Spleen (tissue), 11 donors: ENCODE measurements around the gene ZNF319. TPM values are rescaled to one million over a fixed set of nuclear protein-coding genes. Genes with fewer than 3 reads are reported as not detected.

Source experiments
- DNase-seq: peaks from one replicate; pipeline ENCODE4 v3.0.0-alpha.2; 2020
- H3K27ac ChIP-seq, 8 donors: fragments of 200-600 bp; sonication (generic) in 7 of 8; 1 replicate in 4 of 8; 2 replicates in 4 of 8; pipeline versions ENCODE4 v1.5.0 to v1.8.0; 2016 to 2021; ENCODE audit warnings: inconsistent platforms in 4 of 8, mild to moderate bottlenecking in 4 of 8, moderate library complexity in 1 of 8
- H3K27me3 ChIP-seq, 7 donors: fragments of 200-600 bp; sonication (generic) in 6 of 7; replicated peaks in 1 of 7; 1 replicate in 4 of 7; 2 replicates in 3 of 7; pipeline versions ENCODE4 v1.5.0 to v1.8.0; 2016 to 2021; ENCODE audit warnings: inconsistent platforms in 3 of 7, mild to moderate bottlenecking in 1 of 7
- H3K36me3 ChIP-seq, 6 donors: fragments of 200-600 bp; sonication (generic) in 5 of 6; 1 replicate in 4 of 6; 2 replicates in 2 of 6; pipeline versions ENCODE4 v1.5.0 to v1.8.0; 2016 to 2021; ENCODE audit warnings: inconsistent platforms in 2 of 6
- H3K4me1 ChIP-seq, 6 donors: fragments of 200-600 bp; sonication (generic) in 5 of 6; 1 replicate in 3 of 6; 2 replicates in 3 of 6; pipeline versions ENCODE4 v1.5.0 to v1.8.0; 2016 to 2021; ENCODE audit warnings: inconsistent platforms in 3 of 6
- H3K4me3 ChIP-seq, 8 donors: fragments of 200-600 bp; sonication (generic) in 7 of 8; 1 replicate in 4 of 8; 2 replicates in 4 of 8; pipeline versions ENCODE4 v1.5.0 to v1.8.0; 2016 to 2021; ENCODE audit warnings: inconsistent platforms in 4 of 8, mild to moderate bottlenecking in 4 of 8, moderate library complexity in 2 of 8
- H3K9me3 ChIP-seq, 8 donors: fragments of 200-600 bp; sonication (generic) in 7 of 8; 1 replicate in 4 of 8; 2 replicates in 4 of 8; pipeline versions ENCODE4 v1.5.0 to v1.8.0; 2016 to 2021; ENCODE audit warnings: inconsistent platforms in 4 of 8
- POLR2A ChIP-seq, 3 donors: fragments of 450-650 bp; IDR thresholded peaks; one replicate each; pipeline ENCODE4 v1.5.1; 2017; ENCODE audit warnings: antibody characterized with exemption in 3 of 3, mild to moderate bottlenecking in 1 of 3
- POLR2AphosphoS5 ChIP-seq, 3 donors: sonication (generic); formaldehyde crosslinking; IDR thresholded peaks; one replicate each; pipeline ENCODE4 v1.5.1; 2017; ENCODE audit warnings: antibody characterized with exemption in 3 of 3
- WGBS, 5 donors: extraction: QIAGEN DNeasy Blood & Tissue Kit in 3 of 5; methylation state at CpG; one replicate each; pipeline versions ENCODE4 v1.1.5 to v1.1.7; 2013 to 2018; 5-methylcytosine and 5-hydroxymethylcytosine counted together
- intact Hi-C: fragments of 100-400 bp; cut with DNase I; formaldehyde crosslinking; loops from one replicate; pipeline ENCODE4 v1.15.0; 2023; ENCODE audit warnings: low total_unique reads
- polyA plus RNA-seq, 3 donors: library from polyadenylated mRNA; stranded (reverse); fragments of 200-250 nt; gene quantifications; one replicate each; pipeline ENCODE4 v1.2.1, GENCODE V29; 2013
- total RNA-seq, 7 donors: library from RNA; depleted of rRNA in 3 of 7; stranded (reverse); fragments of >200 nt in 3 of 7; fragmentation: NEBNext Ultra II Directional in 4 of 7; extraction: Animal tissue kit (Norgen Biotek cat#: 25700) in 4 of 7; gene quantifications; one replicate each; pipeline versions ENCODE4 v1.1.0 to v1.2.1, GENCODE V29; 2016 to 2021
- TF ChIP-seq, protein P1 (sequence below), 11 experiments: fragments of 200-600 bp in 7 of 11; fragments of 450-650 bp in 4 of 11; sonication (generic) in 4 of 11; IDR thresholded peaks in 8 of 11; conservative IDR thresholded peaks in 3 of 11; 1 replicate in 7 of 11; 2 replicates in 4 of 11; pipeline versions ENCODE4 v1.4.0 to v1.8.0; 2016 to 2021; ENCODE audit warnings: antibody characterized with exemption in 11 of 11, inconsistent platforms in 4 of 11, mild to moderate bottlenecking in 1 of 11
- donor health status: healthy with polysubstance abuse.
- donor health status: DM: no; HTN: no; CAD: no; lungs with moderate emphysema.
- donor health status: DM: no; HTN: no; CAD: no.
- donor health status: Bipolar disorder and iron deficiency.
- donor health status: healthy.
- donor health status: DM: no; HTN: no; CAD: no.
- donor health status: DM: yes; HTN: yes; CAD: no.

ZNF319 gene
- total and polyA plus RNA-seq, 10 donors, result 3.0 to 23.4 (median 16.1) TPM

DNA sequence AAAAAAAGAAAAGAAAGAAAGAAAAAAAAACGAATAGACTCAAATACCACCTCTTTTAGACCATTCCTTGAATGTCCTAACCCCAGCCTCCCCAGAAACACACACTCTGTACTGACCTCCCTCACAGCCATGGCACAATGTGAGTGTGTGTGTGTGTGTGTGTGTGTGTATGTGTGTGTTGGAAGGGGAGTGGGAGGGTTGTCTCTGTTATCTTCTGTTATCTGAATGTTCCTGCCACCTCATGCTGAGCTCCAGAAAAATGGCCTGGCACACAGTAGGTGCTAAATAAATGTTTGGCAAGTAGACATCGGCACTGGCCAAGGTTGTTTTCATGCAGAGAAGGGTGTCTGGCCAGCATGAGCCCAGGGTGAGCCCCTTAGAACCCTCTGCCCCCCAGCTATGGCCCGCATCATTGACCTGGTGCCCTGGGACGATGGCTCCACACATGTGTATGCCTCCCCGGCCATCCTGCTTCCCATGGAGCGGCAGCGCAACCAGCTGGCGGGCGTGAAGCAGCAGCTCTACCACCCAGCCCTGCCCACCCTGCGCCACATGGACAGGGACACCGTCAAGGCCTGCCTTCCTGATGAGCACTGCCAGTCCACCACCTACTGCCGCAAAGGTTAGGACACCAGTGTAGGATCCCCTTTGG, 22.9 kb downstream of the ZNF319 start:
- intact Hi-C loops, result no loop called here
- H3K9me3 ChIP-seq, result no peaks in the 10 kb centered on the region
- H3K4me1 ChIP-seq, result no peaks in the 10 kb centered on the region
- no peak overlapping the region for H3K4me3 ChIP-seq
- TF ChIP-seq POLR2A (IDR thresholded peaks at IDR 0.05) (no peak), POLR2AphosphoS5 (IDR thresholded peaks at IDR 0.05) (no peak)
- TF ChIP-seq, protein P1, sequence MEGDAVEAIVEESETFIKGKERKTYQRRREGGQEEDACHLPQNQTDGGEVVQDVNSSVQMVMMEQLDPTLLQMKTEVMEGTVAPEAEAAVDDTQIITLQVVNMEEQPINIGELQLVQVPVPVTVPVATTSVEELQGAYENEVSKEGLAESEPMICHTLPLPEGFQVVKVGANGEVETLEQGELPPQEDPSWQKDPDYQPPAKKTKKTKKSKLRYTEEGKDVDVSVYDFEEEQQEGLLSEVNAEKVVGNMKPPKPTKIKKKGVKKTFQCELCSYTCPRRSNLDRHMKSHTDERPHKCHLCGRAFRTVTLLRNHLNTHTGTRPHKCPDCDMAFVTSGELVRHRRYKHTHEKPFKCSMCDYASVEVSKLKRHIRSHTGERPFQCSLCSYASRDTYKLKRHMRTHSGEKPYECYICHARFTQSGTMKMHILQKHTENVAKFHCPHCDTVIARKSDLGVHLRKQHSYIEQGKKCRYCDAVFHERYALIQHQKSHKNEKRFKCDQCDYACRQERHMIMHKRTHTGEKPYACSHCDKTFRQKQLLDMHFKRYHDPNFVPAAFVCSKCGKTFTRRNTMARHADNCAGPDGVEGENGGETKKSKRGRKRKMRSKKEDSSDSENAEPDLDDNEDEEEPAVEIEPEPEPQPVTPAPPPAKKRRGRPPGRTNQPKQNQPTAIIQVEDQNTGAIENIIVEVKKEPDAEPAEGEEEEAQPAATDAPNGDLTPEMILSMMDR (IDR thresholded peaks at IDR 0.05 in 8 of 11, conservative IDR thresholded peaks at IDR 0.05 in 3 of 11), result no peak
- no peaks in the 10 kb centered on the region for H3K36me3 ChIP-seq
- H3K27ac ChIP-seq, result no peak overlapping the region
- WGBS, 5 donors, result 74 to 88% (median 85%) methylated on average over 6 to 12 of the region's 12 CpGs
- DNase-seq, result no peak
- H3K27me3 ChIP-seq, result no peaks in the 10 kb centered on the region

DNA sequence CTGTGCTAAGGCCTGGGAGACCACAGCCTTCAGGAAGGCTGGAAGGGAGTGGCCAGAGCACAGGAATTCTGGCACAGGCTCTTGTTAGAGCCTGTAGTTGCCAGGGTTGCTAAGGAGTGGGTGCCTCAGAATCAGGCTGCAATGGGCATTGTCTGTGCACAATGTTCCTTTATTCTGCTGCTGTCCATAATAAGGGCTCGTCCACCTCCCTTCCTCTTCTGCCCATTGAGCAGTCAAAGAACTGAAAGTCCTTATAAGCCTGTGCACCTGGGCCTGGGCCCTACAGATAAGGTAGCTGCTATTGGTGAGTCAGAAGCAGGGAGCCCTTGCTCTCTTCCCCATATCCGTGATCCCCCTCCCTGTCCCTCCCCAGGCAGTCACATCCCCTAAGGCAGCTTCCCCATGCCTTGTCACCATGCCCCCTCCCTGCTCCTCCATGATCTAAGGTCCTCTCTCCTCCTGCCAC, 24.1 kb downstream of the ZNF319 start:
- 62 to 87% (median 69%) methylated on average over 2 of the region's 2 CpGs for WGBS, 5 donors
- TF ChIP-seq, protein P1 (IDR thresholded peaks at IDR 0.05 in 8 of 11, conservative IDR thresholded peaks at IDR 0.05 in 3 of 11), result no peak
- TF ChIP-seq POLR2A (IDR thresholded peaks at IDR 0.05) (no peak), POLR2AphosphoS5 (IDR thresholded peaks at IDR 0.05) (no peak)
- H3K4me1 ChIP-seq, result no peaks in the 10 kb centered on the region
- intact Hi-C loops, result no loop called here
- H3K4me3 ChIP-seq, result no peak overlapping the region
- no peak overlapping the region for H3K27ac ChIP-seq
- H3K9me3 ChIP-seq, result no peaks in the 10 kb centered on the region
- DNase-seq, result no peak
- H3K36me3 ChIP-seq, result no peaks in the 10 kb centered on the region
- H3K27me3 ChIP-seq, result no peaks in the 10 kb centered on the region

DNA sequence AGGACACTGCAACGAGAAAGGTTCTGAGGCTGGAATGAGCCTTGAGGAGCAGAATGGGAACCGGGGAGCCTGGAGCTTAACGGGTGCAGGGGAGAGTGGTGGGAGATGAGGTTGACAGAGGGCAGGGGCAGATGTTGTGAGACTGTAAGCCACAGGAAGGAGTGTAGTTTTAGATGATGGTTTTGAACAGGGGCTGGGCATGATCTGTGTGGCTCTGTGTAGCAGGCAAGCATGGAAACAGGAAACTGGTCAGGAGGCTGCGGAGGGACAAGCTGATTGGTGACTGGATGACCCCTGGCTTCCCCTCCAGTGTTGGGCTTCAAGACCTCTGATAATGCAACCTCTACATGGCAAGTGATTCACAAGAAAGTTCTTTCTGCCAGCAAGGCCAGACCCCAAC, 28.2 kb downstream of the ZNF319 start:
- intact Hi-C loops, result no loop called here

DNA sequence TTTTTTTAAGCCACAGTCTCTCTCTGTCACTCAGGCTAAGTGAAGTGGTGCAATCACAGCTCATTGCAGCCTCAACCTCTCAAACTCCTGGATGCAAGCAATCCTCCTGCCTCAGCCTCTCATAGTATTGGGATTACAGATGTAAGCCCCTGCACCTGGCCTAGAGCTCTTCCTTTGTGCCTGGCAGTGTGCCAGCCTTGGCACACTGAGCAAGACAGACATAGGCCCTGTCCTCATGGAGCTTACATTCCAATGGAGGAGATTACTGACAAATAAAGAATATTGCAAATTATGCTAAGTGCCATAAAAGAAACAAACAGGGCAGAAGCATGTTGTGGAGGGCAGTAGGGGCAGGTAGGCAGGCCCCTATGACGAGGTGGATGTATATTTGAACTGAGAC, 28.6 kb downstream of the ZNF319 start:
- no peaks in the 10 kb centered on the region for H3K27me3 ChIP-seq
- no peak overlapping the region for H3K27ac ChIP-seq
- intact Hi-C loops, result no loop called here
- WGBS, 5 donors, result 71 to 81% (median 78%) methylated on average over 1 of the region's 1 CpG
- no peaks in the 10 kb centered on the region for H3K36me3 ChIP-seq
- H3K4me1 ChIP-seq, result no peaks in the 10 kb centered on the region
- no peaks in the 10 kb centered on the region for H3K9me3 ChIP-seq
- TF ChIP-seq POLR2A (IDR thresholded peaks at IDR 0.05), result no peak
- TF ChIP-seq, protein P1 (IDR thresholded peaks at IDR 0.05 in 8 of 11, conservative IDR thresholded peaks at IDR 0.05 in 3 of 11), result no peak
- no peak for TF ChIP-seq POLR2AphosphoS5 (IDR thresholded peaks at IDR 0.05)
- no peak for DNase-seq
- H3K4me3 ChIP-seq, result no peak overlapping the region

More for the DNA sequence above, 28.2 kb downstream of the ZNF319 start:
- Histone ChIP-seq H3K4me3 (no peak overlapping the region), H3K9me3 (no peaks in the 10 kb centered on the region), H3K4me1 (no peaks in the 10 kb centered on the region), H3K27ac (no peak overlapping the region), H3K27me3 (no peaks in the 10 kb centered on the region), H3K36me3 (no peaks in the 10 kb centered on the region)
- WGBS, 5 donors, result 46 to 73% (median 62%) methylated on average over 4 of the region's 4 CpGs
- TF ChIP-seq POLR2A (IDR thresholded peaks at IDR 0.05), result no peak
- TF ChIP-seq, protein P1 (IDR thresholded peaks at IDR 0.05 in 8 of 11, conservative IDR thresholded peaks at IDR 0.05 in 3 of 11), result no peak
- TF ChIP-seq POLR2AphosphoS5 (IDR thresholded peaks at IDR 0.05), result no peak
- DNase-seq, result no peak
